Hippocampal formation (tissue), 2 donors: Measurements from ENCODE around the gene CNNM2.

Experiments used
- DNase-seq, 2 donors: peaks; one replicate each; lab custom pipeline; 2025; lab: John Stamatoyannopoulos, UW

The CNNM2 gene

GRCh38 chr10:102917962-102918816 is at the start of gene CNNM2:
Gene CNNM2 (plus strand): TSS chr10:102918294. CDS start chr10:102918481, 187 bp downstream.
- peak; percentile 99 to 100 for DNase-seq

GRCh38 chr10:102868911-102869257 is 49.2 kb upstream of the CNNM2 start:
- DNase-seq = no peak

GRCh38 chr10:102869258-102870198 is 48.6 kb upstream of the CNNM2 start, which contains the start of gene AS3MT:
Gene AS3MT (plus strand): TSS chr10:102869470. CDS start chr10:102869593, 123 bp downstream.
- DNase-seq = peak in 1 of 2 donors; percentile 2

GRCh38 chr10:102870221-102870620 is 47.9 kb upstream of the CNNM2 start:
- DNase-seq = no peak

GRCh38 chr10:102872163-102872562 is 45.9 kb upstream of the CNNM2 start:
- no peak for DNase-seq

- DNase-seq = no peak
Observed at GRCh38 chr10:102876747-102877153, 41.3 kb upstream of the CNNM2 start.

- DNase-seq = no peak
Observed at GRCh38 chr10:102878629-102879028, 39.5 kb upstream of the CNNM2 start.

GRCh38 chr10:102880256-102880655 is 37.8 kb upstream of the CNNM2 start:
- no peak for DNase-seq

GRCh38 chr10:102888048-102888447 is 30.0 kb upstream of the CNNM2 start:
- DNase-seq = no peak

GRCh38 chr10:102894466-102895213 is 23.5 kb upstream of the CNNM2 start:
- no peak for DNase-seq

GRCh38 chr10:102900006-102900405 is 18.1 kb upstream of the CNNM2 start:
- no peak for DNase-seq

GRCh38 chr10:102904346-102904745 is 13.7 kb upstream of the CNNM2 start:
- no peak for DNase-seq

GRCh38 chr10:102906507-102906906 is 11.6 kb upstream of the CNNM2 start:
- no peak for DNase-seq

GRCh38 chr10:102914781-102915180 is 3.3 kb upstream of the CNNM2 start:
- DNase-seq = no peak

- no peak for DNase-seq
Observed at GRCh38 chr10:102916173-102916572, 1.9 kb upstream of the CNNM2 start.

GRCh38 chr10:102917314-102917961 is 656 bp upstream of the CNNM2 start:
- peak; percentile 65 to 69 for DNase-seq

GRCh38 chr10:102918817-102919245 is 737 bp downstream of the CNNM2 start:
- DNase-seq = no peak

GRCh38 chr10:102919246-102919959 is 1.3 kb downstream of the CNNM2 start:
- peak in 1 of 2 donors; percentile 3 for DNase-seq

GRCh38 chr10:102919992-102920739 is 2.1 kb downstream of the CNNM2 start:
- no peak for DNase-seq

GRCh38 chr10:102923601-102924000 is 5.5 kb downstream of the CNNM2 start:
- no peak for DNase-seq
